PC-9 (cell line): ENCODE measurements around the gene DHX32. TPM values are rescaled to one million over a fixed set of nuclear protein-coding genes. Genes with fewer than 3 reads are reported as not detected.
A peak's percentile ranks its signal among the peaks of the same experiment; 100 is the strongest.

ENCODE experiments used
- BruUV-seq: library from RNA; stranded (reverse); fragments of 400-500 nt; replicated peaks from 2 replicates; lab custom pipeline; 2021; lab: Mats Ljungman, UMichigan
- CTCF ChIA-PET: fragments of 300-600 bp; sonication (Branson Sonifier 250); formaldehyde crosslinking; loops from one replicate; lab custom pipeline; 2022; ENCODE audit warnings: antibody characterized with exemption; lab: Charles Lee
- POLR2A ChIA-PET: fragments of 300-600 bp; sonication (Branson Sonifier 250); formaldehyde crosslinking; loops from one replicate; lab custom pipeline; 2022; ENCODE audit warnings: antibody characterized with exemption; ENCODE audit not compliant: unreplicated experiment; lab: Charles Lee
- DNase-seq, 2 experiments: peaks; one replicate each; pipeline versions ENCODE4 v3.0.0 to v3.0.0-alpha.2; 2015 to 2022; ENCODE audit warnings: mixed read lengths in 1 of 2
- H2AFZ ChIP-seq: fragments of 200-600 bp; sonication (generic); 2 replicates; pipeline ENCODE4 v1.8.1; 2017; ENCODE audit warnings: antibody characterized with exemption
- H3F3A ChIP-seq: fragments of 200-600 bp; sonication (generic); 2 replicates; pipeline ENCODE4 v1.8.1; 2017; ENCODE audit warnings: antibody characterized with exemption, mild to moderate bottlenecking, low read depth; ENCODE audit not compliant: insufficient read depth
- H3K27ac ChIP-seq: fragments of 200-600 bp; sonication (generic); 2 replicates; pipeline ENCODE4 v1.6.1; 2016; ENCODE audit warnings: mixed run types
- H3K27me3 ChIP-seq: fragments of 200-600 bp; sonication (generic); 2 replicates; pipeline ENCODE4 v1.6.1; 2016; ENCODE audit warnings: low read depth, mixed run types; ENCODE audit not compliant: insufficient read depth
- H3K36me3 ChIP-seq: fragments of 200-600 bp; sonication (generic); 2 replicates; pipeline ENCODE4 v1.6.1; 2016; ENCODE audit warnings: low read depth, mixed run types
- H3K4me1 ChIP-seq: fragments of 200-600 bp; sonication (generic); replicated peaks from 2 replicates; pipeline ENCODE4 v1.6.1; 2016; ENCODE audit warnings: mixed run types; ENCODE audit not compliant: insufficient read depth
- H3K4me2 ChIP-seq: fragments of 200-600 bp; sonication (generic); 2 replicates; pipeline ENCODE4 v1.6.1; 2017; ENCODE audit warnings: mixed run types
- H3K4me3 ChIP-seq: fragments of 200-600 bp; sonication (generic); 2 replicates; pipeline ENCODE4 v1.6.1; 2016; ENCODE audit warnings: mixed run types
- H3K79me2 ChIP-seq: fragments of 200-600 bp; sonication (generic); 2 replicates; pipeline ENCODE4 v1.6.1; 2017; ENCODE audit warnings: low read depth, mixed run types
- H3K9me2 ChIP-seq: fragments of 200-600 bp; sonication (generic); 2 replicates; pipeline ENCODE4 v1.8.1; 2017; ENCODE audit warnings: mild to moderate bottlenecking; ENCODE audit not compliant: insufficient read depth
- H3K9me3 ChIP-seq: fragments of 200-600 bp; sonication (generic); 2 replicates; pipeline ENCODE4 v1.8.1; 2016; ENCODE audit warnings: low read depth; ENCODE audit not compliant: insufficient read depth
- H4K20me1 ChIP-seq: fragments of 200-600 bp; sonication (generic); 2 replicates; pipeline ENCODE4 v1.8.1; 2017; ENCODE audit not compliant: insufficient read depth
- EZH2 ChIP-seq: fragments of 200-600 bp; sonication (generic); IDR thresholded peaks from 2 replicates; pipeline ENCODE4 v1.8.0; 2017; ENCODE audit warnings: antibody characterized with exemption, low read depth
- intact Hi-C: fragments of 100-400 bp; cut with micrococcal nuclease; formaldehyde crosslinking; loops from one replicate; pipeline ENCODE4 v1.10.0; 2022; ENCODE audit not compliant: unreplicated experiment
- total RNA-seq: library from RNA; stranded (reverse); gene quantifications from 2 replicates; pipeline ENCODE4 v1.2.3, GENCODE V29; 2021
- TF ChIP-seq, protein P1 (sequence below): fragments of 200-600 bp; sonication (generic); conservative IDR thresholded peaks from 2 replicates; pipeline ENCODE4 v1.6.1; 2017; ENCODE audit warnings: mixed run types, antibody characterized with exemption, mild to moderate bottlenecking, moderate library complexity

DHX32 gene
- total RNA-seq, 1 experiment from 2014 or later = 51.0 TPM

DNA sequence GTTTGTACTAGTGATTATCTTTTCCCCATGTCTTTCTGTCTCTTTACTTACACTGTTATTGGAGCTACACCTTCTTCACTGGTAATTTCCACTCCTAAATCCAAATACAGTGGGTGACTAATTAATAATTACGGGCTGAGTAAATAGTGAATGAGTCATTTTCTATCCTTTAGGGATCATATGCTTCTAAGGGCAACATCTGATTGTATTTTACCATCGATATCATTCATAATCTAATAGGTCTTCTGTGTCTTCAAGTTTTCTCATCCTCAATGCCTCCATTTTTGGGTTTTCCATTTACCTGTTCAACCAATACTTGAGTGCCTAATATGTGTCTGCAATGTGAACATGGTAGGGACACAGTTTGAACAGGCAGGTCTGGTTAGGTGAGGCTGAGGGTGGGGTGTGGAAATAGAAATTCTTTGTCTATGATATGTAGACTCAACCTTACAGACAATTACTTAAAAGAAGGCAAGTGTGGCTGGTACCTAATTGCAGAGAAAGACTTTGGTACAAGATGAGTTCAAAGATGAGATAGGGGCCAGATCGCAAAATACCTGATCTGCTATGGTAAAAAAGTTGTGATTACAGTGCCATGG is 5.9 kb upstream of the DHX32 start:
- no peaks in the 10 kb centered on the region for H3K9me2 ChIP-seq
- DNase-seq = peak in 1 of 2 experiments; percentile 60
- H3K36me3 ChIP-seq = peaks cover 7% of the 10 kb centered on the region; the same call in 1 of the 2 replicates
- BruUV-seq = no TSS peak
- POLR2A ChIA-PET = no interaction called here
- H3K4me1 ChIP-seq = peaks cover 24% of the 10 kb centered on the region
- no peaks in the 10 kb centered on the region for H3F3A ChIP-seq
- intact Hi-C loops = loop anchor here (10.0 kb wide), 1 partner anchor 178 kb away; no protein-coding TSS in a partner anchor
- peak overlapping the region; percentile 26; the same call in 1 of the 2 replicates for H3K27ac ChIP-seq
- no peaks in the 10 kb centered on the region for H3K9me3 ChIP-seq
- TF ChIP-seq EZH2 = no peak
- TF ChIP-seq, protein P1, sequence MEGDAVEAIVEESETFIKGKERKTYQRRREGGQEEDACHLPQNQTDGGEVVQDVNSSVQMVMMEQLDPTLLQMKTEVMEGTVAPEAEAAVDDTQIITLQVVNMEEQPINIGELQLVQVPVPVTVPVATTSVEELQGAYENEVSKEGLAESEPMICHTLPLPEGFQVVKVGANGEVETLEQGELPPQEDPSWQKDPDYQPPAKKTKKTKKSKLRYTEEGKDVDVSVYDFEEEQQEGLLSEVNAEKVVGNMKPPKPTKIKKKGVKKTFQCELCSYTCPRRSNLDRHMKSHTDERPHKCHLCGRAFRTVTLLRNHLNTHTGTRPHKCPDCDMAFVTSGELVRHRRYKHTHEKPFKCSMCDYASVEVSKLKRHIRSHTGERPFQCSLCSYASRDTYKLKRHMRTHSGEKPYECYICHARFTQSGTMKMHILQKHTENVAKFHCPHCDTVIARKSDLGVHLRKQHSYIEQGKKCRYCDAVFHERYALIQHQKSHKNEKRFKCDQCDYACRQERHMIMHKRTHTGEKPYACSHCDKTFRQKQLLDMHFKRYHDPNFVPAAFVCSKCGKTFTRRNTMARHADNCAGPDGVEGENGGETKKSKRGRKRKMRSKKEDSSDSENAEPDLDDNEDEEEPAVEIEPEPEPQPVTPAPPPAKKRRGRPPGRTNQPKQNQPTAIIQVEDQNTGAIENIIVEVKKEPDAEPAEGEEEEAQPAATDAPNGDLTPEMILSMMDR = no peak
- CTCF ChIA-PET = interaction anchor here (0.7 kb wide), 1 partner anchor 18 kb away, joined by 3 read pairs; no protein-coding TSS in a partner anchor
- no peak overlapping the region for H2AFZ ChIP-seq
- H3K4me2 ChIP-seq = peak overlapping the region; percentile 54
- no peaks in the 10 kb centered on the region for H3K27me3 ChIP-seq
- no peak overlapping the region for H3K4me3 ChIP-seq
- no peaks in the 10 kb centered on the region for H4K20me1 ChIP-seq
- H3K79me2 ChIP-seq = peaks cover 59% of the 10 kb centered on the region

DNA sequence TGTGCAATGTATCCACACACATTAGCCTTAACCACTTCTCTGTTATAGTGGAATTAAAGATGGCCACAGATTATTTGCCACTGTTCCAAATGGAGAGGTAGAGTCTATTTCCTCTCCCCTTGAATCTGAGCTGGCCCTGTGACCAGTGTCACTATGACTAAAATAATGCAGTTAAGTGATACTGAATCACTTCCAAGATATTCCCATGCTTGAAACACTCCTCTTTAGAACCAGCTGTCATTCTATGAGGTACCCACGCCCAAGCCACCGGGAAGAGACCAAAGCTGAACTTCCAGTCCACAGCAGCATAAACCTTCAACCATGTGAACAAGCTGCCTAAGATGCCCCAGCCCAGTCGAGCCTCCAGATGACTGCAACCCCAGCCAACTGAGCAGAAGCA is 2.1 kb upstream of the DHX32 start:
- Histone ChIP-seq H3K4me2 (no peak overlapping the region), H3K27ac (no peak overlapping the region), H3K9me2 (no peaks in the 10 kb centered on the region), H3K9me3 (no peaks in the 10 kb centered on the region), H3K4me1 (peaks cover 28% of the 10 kb centered on the region), H4K20me1 (no peaks in the 10 kb centered on the region), H3K79me2 (peaks cover 37% of the 10 kb centered on the region), H3K36me3 (peaks cover 7% of the 10 kb centered on the region; the same call in 1 of the 2 replicates), H3K27me3 (no peaks in the 10 kb centered on the region), H3F3A (peaks cover 15% of the 10 kb centered on the region; the same call in 1 of the 2 replicates), H2AFZ (no peak overlapping the region), H3K4me3 (no peak overlapping the region)
- ChIA-PET CTCF (no interaction called here), POLR2A (no interaction called here)
- intact Hi-C loops = loop anchor here (10.0 kb wide), 1 partner anchor 182 kb away; no protein-coding TSS in a partner anchor
- TF ChIP-seq EZH2 = no peak
- TF ChIP-seq, protein P1 = no peak
- no peak for DNase-seq
- BruUV-seq = no TSS peak

DNA sequence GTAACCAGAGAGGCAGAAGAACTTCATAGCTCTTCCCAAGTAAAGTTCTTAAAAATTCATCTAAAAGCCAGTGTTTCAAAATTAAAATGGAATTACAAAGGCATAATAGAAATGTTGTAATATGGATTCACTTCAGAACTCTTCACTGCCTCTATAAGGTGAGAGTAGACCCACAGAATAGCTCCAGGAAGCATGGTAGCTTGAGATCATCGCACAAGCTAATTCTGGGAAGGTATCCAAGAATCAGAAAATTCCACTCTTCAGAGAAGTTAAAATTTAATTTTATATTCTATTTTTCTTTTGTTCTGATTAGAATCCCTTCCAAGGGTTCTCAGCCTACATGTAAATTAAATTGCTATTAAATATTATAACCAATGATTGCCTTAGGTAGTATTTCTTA is 1.5 kb upstream of the DHX32 start:
- H3K9me3 ChIP-seq = no peaks in the 10 kb centered on the region
- no peaks in the 10 kb centered on the region for H3K9me2 ChIP-seq
- TF ChIP-seq EZH2 = no peak
- TF ChIP-seq, protein P1 = no peak
- no peak overlapping the region for H3K4me2 ChIP-seq
- no peak overlapping the region for H3K27ac ChIP-seq
- ChIA-PET CTCF (no interaction called here), POLR2A (no interaction called here)
- no peaks in the 10 kb centered on the region for H4K20me1 ChIP-seq
- no TSS peak for BruUV-seq
- peaks cover 22% of the 10 kb centered on the region for H3K4me1 ChIP-seq
- intact Hi-C loops = loop anchor here (10.0 kb wide), 1 partner anchor 182 kb away; no protein-coding TSS in a partner anchor
- H3K27me3 ChIP-seq = no peaks in the 10 kb centered on the region
- H3K79me2 ChIP-seq = peaks cover 40% of the 10 kb centered on the region
- peaks cover 15% of the 10 kb centered on the region; the same call in 1 of the 2 replicates for H3F3A ChIP-seq
- no peak overlapping the region for H3K4me3 ChIP-seq
- DNase-seq = no peak
- no peak overlapping the region for H2AFZ ChIP-seq
- H3K36me3 ChIP-seq = peaks cover 11% of the 10 kb centered on the region; the same call in 1 of the 2 replicates
